Islet precursor cell (in vitro differentiated cells): Measurements from ENCODE around the gene SLC34A1.

Source experiments
- DNase-seq: peaks from one replicate; pipeline ENCODE4 v3.0.0-alpha.2; 2018

The SLC34A1 gene

GRCh38 chr5:177433658-177434217 is 49.5 kb downstream of the SLC34A1 start:
- DNase-seq = peak; percentile 40

DNA sequence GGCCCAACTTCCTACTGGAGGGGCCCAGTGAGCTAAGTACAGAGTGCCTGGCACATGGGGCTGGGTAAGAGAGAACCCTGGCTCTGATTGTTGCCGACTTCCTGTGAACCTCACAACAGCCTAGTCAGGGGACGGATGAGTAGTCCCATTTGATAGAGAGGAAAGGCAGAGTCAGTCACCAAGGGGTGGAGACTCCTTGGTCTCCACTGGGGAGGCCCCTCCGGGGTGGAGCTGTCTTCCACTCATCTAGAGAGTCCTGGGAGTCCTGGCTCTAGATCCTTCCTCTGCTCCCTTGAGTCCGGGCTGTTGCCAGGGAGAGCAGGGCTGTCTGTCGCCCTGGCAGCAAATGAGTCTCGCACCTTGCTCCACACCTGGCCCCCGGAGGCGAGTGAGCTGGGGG is 50.2 kb downstream of the SLC34A1 start:
- peak; percentile 46 for DNase-seq

DNA sequence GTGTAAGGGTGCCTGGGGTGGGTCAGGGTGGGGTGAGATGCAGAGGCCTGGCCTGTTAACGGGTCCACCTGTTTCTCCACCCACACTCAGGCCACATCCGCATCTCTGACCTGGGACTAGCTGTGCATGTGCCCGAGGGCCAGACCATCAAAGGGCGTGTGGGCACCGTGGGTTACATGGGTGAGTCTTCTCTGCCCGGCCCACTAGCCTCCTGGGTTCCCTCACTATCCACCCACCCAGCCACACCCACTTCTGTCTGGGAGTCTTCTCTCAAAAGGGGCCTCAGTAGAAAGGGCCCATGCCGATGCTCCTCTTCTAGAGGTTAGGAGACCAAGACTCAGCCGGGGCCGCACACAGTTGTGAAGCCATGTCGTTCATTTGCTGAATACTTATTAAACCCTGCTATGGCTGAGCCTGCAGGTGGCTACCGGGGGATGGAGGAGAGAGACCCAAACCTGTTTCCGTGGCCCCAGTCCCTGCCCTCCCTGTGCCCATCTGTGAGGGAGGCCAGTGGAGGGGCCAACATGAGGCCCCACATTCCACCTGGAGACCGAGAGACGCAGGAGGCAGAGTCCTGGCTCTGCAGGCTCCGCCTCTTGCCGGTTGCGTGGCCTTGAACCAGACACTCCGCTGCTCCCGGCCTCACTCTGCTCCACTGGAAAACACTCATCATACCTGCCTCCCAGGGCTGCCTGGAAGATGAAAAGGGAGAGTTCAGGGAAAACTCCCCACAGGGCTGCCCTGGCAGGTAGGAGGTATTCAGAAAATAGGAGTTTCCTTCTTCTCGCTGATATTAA is 50.9 kb downstream of the SLC34A1 start:
- DNase-seq = peak; percentile 43

DNA sequence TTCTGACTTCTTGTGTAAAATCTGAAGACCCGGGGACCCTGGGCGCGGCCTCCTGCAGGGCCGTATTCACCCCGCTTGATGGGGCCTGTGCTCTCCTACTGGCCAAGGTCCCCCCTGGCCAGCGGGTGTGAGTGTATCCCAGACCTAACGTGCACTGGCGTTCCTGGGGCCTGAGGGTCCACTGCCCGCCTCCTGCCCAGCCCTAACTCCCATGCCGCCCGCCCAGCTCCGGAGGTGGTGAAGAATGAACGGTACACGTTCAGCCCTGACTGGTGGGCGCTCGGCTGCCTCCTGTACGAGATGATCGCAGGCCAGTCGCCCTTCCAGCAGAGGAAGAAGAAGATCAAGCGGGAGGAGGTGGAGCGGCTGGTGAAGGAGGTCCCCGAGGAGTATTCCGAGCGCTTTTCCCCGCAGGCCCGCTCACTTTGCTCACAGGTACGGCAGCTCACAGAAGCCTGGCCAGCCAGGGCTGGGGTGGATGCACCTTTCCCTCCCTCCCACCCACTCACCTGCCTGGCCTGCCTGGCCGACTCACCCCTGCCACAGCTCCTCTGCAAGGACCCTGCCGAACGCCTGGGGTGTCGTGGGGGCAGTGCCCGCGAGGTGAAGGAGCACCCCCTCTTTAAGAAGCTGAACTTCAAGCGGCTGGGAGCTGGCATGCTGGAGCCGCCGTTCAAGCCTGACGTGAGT is 51.8 kb downstream of the SLC34A1 start:
- peak; percentile 48 for DNase-seq

GRCh38 chr5:177437623-177438022 is 53.4 kb downstream of the SLC34A1 start:
- DNase-seq = no peak

- DNase-seq = no peak
Measured at GRCh38 chr5:177438468-177438867, 54.2 kb downstream of the SLC34A1 start.

GRCh38 chr5:177439518-177440053 is 55.4 kb downstream of the SLC34A1 start:
- DNase-seq = no peak

GRCh38 chr5:177440211-177440989 is 56.2 kb downstream of the SLC34A1 start:
- DNase-seq = peak; percentile 45

- DNase-seq = peak; percentile 55
Measured at GRCh38 chr5:177440990-177441780, 57.0 kb downstream of the SLC34A1 start.

DNA sequence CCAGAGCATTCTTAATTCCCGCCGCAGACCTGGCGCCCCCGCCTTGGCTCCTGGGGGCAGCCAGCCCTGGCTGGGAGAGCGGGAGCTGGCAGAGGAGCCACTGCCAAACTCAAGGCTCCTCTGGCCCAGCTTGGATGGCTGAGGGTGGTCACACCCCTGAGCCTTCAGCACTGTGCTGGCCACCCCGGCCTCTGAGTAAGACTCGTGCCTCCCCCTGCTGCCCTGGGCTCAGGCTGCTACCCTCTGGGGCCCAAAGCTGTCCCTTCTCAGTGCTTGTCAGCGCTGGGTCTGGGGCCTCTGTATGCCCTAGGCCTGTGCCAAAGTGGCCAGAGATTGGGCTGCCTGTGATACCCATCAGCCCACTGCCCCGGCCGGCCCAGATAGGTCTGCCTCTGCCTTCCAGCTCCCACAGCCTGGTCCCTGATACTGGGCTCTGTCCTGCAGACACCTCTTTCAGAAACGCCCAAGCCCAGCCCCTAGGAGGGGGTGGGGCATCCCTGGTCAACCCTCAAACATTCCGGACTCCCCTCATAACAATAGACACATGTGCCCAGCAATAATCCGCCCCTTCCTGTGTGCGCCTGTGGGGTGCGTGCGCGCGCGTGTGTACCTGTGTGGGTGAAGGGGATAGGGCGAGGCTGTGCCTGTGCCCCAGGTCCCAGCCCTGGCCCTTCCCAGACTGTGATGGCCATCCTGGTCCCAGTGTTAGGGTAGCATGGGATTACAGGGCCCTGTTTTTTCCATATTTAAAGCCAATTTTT is 58.0 kb downstream of the SLC34A1 start:
- peak; percentile 54 for DNase-seq

- no peak for DNase-seq
Measured at GRCh38 chr5:177443144-177443983, 59.1 kb downstream of the SLC34A1 start.

DNA sequence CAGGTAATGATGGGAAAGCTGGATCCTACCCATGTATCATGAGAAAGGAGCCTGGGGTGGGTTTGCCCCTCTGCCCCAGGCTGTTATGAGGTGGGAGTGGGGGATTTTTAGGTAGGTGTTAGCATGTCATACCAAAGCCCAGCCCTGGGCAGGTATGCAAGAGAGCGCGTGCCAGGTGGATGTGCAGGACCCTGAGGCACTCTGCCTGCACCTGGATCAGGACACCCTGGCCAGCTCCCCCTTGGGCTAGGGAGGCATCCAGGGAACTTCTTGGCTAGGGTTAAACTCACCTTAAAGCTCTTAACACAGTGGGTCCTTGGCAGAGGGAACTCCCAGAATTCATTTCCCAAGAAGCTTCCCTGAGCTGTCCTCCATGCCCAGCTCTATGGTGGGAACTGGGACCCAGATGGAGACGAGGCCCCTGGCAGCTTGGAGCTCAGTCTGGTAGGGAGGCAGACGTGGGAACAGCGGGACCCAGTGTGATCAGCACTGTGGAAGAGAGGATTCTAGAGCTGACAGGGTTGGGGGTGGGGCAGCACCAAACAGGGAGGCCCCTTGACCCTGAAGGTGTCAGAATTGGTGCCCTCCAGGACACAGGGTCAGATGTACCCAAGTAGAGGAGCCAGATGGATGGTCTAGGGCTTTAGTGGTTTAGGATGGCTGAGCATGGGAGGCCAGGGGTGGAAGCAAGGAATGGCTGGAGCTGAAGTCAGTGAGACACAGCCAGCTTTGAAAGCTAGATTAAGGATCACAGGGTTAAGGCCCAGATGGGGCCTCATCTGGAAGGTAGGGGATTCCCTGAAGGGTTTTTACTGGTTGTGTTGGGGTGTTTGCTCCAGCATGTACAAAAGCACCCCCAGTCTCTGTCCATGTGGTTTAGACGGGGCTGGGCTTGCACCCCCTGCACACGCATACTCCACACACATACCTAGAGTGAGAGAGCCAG is 60.1 kb downstream of the SLC34A1 start:
- DNase-seq = no peak

DNA sequence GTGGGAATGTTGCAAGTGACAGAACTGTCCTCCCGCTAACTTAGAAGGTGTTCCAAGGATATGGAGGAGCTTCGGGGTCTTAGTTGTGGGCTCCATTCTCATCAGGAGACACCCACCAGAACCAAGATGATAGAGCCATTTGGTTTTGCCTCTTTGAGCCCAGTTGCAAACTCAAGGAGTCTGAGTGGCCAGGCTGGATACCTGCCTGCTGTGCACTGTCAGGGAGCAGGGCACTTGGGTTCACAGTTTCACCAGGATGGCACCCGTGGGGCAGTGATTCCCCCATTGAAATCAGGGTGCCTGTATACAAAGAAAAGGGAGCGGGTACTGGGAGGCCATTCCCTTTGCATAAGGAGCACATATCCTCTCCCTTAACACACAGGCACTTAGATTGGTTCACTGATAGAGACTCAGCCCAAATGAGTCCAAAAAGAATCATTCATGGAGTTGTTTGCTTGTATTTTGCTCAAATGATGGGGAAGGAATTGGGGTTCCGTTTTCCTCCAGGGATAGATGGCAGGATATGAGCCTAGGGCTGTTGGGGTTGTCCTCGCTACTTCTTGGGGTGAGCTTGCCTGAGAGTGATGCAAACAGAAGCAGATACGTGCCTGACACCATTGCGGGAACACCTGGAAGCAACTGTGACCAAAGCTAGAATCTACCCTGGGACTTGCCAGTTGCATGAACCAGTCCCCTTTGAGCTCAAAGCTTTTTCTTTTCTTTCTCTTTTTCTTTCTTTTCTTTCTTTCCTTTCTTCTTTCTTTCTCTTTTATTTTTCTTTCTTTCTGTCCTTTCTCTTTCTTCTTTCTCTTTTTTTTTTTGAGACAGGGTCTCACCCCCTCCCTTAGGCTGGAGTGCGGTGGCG is 61.0 kb downstream of the SLC34A1 start:
- no peak for DNase-seq

- no peak for DNase-seq
Measured at GRCh38 chr5:177445917-177446199, 61.6 kb downstream of the SLC34A1 start.

DNA sequence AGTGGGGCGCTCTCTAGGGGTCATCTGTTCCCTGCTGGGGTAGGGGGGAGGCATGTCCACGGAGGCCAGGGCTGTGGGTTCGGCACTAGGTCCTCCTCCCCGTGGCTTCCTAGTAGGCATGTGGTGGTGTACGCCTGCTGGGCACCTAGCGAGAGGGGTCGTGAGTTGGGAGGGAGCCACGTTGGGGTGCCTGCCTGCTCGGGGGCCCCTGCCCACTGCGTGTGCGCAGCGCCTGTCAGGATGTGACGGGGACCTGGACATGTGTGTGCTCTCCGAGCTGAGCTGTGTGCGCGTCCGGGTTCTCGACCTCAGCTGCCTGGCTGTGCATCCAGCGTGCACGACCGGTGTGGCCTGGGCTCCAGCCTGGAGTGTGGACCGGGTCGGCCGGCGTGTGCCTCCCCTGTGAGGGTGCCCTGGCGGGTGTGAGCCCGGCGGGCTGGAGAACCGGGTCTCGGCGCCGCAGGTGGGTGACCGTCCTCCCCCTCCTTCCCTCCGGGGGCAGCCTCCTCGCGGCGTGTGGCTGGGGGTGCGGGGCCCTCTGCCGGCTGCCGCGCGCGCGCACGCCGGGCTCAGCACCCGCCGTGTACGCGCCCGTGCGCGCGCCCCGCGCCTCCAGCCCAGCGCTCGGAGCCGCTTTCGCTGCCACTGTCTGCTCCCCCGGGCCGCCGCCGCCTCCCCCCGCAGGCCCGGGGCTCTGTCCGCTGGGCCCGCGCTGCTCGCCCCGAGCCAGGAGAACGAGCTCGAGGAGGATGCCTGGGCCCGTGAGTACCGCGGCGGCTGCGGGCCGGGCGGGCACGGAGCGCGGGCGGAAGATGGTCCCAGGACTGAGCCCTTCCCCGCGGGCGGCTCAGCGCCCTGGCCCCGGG is 62.2 kb downstream of the SLC34A1 start, which contains the start of gene PRR7:
Gene PRR7 (plus strand): TSS at position 615 of the 866 bp plus-strand sequence. CDS start 8,254 bp downstream, outside the sequence.
- DNase-seq = peak; percentile 79

DNA sequence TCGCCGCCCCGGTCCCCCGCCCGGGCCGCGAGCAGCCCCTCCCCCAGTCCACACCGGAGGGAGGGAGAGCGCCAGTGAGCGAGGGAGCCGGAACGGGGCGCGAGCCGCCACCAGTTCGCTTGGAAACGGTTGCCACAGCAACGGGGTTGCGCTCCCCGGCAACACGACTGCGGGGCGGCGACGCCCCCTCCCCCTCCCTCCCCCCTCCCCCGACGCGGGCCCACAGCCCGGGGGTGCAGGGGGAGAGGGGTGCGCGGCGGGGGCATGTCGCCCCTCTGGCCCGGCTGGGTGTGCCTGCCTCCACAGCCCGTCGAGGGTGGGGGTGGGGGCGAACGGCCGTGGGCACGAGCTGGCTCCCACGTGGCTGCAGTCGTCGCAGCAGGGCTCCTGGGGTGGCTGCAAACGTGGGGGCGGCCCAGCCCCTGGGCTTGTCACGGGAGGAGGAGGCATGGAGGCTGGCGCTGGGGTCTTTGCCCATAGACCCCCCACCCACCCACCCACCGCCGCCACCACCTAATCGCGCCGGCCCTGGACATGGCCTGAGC is 62.9 kb downstream of the SLC34A1 start:
- peak; percentile 76 for DNase-seq
